ENCODE results near the gene MARS1. TPM values are rescaled to one million over a fixed set of nuclear protein-coding genes. Genes with fewer than 3 reads are reported as not detected.
A peak's percentile ranks its signal among the peaks of the same experiment; 100 is the strongest.

The MARS1 gene
- total RNA-seq, 1 donor from 2014 or later, result 350 TPM

- H3K27ac Mint-ChIP-seq (ENCODE audit: unreplicated experiment), result no peak overlapping the region
- H3K27me3 Mint-ChIP-seq (ENCODE audit: low read depth), result no peaks in the 10 kb centered on the region
- H3K4me1 Mint-ChIP-seq (ENCODE audit: low read depth), result peaks cover 44% of the 10 kb centered on the region
- TF ChIP-seq, protein P1, sequence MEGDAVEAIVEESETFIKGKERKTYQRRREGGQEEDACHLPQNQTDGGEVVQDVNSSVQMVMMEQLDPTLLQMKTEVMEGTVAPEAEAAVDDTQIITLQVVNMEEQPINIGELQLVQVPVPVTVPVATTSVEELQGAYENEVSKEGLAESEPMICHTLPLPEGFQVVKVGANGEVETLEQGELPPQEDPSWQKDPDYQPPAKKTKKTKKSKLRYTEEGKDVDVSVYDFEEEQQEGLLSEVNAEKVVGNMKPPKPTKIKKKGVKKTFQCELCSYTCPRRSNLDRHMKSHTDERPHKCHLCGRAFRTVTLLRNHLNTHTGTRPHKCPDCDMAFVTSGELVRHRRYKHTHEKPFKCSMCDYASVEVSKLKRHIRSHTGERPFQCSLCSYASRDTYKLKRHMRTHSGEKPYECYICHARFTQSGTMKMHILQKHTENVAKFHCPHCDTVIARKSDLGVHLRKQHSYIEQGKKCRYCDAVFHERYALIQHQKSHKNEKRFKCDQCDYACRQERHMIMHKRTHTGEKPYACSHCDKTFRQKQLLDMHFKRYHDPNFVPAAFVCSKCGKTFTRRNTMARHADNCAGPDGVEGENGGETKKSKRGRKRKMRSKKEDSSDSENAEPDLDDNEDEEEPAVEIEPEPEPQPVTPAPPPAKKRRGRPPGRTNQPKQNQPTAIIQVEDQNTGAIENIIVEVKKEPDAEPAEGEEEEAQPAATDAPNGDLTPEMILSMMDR (IDR thresholded peaks at IDR 0.05), result no peak
- no peaks in the 10 kb centered on the region for H3K9me3 Mint-ChIP-seq (ENCODE audit: low read depth)
- no peaks in the 10 kb centered on the region for H3K36me3 Mint-ChIP-seq (ENCODE audit: low read depth)
- H3K4me3 Mint-ChIP-seq (ENCODE audit: unreplicated experiment), result no peak overlapping the region
- peak; percentile 59 for DNase-seq (ENCODE audit: low spot score)
Observed at GRCh38 chr12:57451233-57451778, 36.6 kb upstream of the MARS1 start.

DNA sequence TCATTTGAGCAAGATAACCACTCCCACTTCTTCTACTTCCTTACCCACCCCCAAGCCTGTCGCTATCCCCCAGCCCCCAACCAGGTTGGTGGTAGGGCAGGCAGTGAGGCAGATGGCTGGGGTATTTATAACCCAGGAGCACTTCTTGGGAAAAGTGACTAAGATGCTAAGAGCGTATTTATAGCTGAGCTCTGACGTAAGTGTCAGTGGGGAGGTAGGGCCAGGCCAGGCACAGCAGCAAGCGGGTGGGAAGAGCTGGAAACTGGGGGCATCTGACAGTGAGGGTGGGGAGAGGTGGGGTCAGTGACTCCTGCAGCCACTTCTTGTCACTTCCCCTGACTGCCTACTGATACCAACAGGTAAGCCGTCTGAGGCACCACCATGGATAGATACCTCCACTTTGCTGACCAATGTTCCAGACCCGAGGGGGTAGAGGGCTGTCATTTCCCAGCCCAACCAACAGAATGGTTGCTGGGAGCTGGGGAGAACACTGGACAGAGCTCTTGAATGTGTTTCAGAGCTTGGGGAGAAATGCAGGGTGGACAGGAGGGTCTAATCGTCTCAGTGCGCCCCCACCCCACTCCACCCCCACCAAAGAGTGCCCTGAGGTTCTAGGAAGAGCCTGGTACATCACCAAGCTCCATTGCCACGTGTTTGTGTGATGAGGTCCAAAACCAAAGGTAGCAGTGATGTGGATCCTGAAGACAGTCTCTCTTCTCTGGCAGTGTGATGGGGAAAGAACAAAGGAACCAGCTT, 35.5 kb upstream of the MARS1 start:
- DNase-seq (ENCODE audit: low spot score), result no peak
- Mint-ChIP-seq H3K9me3 (ENCODE audit: low read depth) (no peaks in the 10 kb centered on the region), H3K36me3 (ENCODE audit: low read depth) (no peaks in the 10 kb centered on the region), H3K4me1 (ENCODE audit: low read depth) (peaks cover 53% of the 10 kb centered on the region), H3K27ac (ENCODE audit: unreplicated experiment) (peak overlapping the region; percentile 92), H3K4me3 (ENCODE audit: unreplicated experiment) (peak overlapping the region; percentile 10), H3K27me3 (ENCODE audit: low read depth) (no peaks in the 10 kb centered on the region)
- TF ChIP-seq, protein P1 (IDR thresholded peaks at IDR 0.05), result no peak

- H3K4me3 Mint-ChIP-seq (ENCODE audit: unreplicated experiment), result no peak overlapping the region
- peak overlapping the region; percentile 92 for H3K27ac Mint-ChIP-seq (ENCODE audit: unreplicated experiment)
- H3K4me1 Mint-ChIP-seq (ENCODE audit: low read depth), result peaks cover 58% of the 10 kb centered on the region
- H3K9me3 Mint-ChIP-seq (ENCODE audit: low read depth), result no peaks in the 10 kb centered on the region
- peak; percentile 29 for DNase-seq (ENCODE audit: low spot score)
- H3K36me3 Mint-ChIP-seq (ENCODE audit: low read depth), result no peaks in the 10 kb centered on the region
- TF ChIP-seq, protein P1 (IDR thresholded peaks at IDR 0.05), result peak; percentile 91
- no peaks in the 10 kb centered on the region for H3K27me3 Mint-ChIP-seq (ENCODE audit: low read depth)
Observed at GRCh38 chr12:57452937-57453509, 34.8 kb upstream of the MARS1 start.

DNA sequence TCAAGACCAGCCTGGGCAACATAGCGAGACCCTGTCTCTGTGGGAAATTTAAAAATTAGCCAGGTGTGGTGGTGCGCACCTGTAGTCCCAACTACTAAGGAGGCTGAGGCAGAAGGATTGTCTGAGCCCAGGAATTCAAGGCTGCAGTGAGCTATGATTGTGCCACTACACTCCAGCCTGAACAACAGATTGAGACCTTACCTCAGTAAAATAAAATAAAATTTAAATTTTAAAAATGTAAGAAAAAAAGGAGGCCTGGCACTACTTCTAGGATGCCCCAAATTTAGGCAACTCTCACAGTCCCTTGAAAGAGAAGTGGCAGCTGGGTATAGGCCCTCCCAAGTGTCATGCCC, 33.7 kb upstream of the MARS1 start:
- Mint-ChIP-seq H3K4me1 (ENCODE audit: low read depth) (peaks cover 69% of the 10 kb centered on the region), H3K4me3 (ENCODE audit: unreplicated experiment) (no peak overlapping the region), H3K27me3 (ENCODE audit: low read depth) (no peaks in the 10 kb centered on the region), H3K9me3 (ENCODE audit: low read depth) (no peaks in the 10 kb centered on the region), H3K27ac (ENCODE audit: unreplicated experiment) (peak overlapping the region; percentile 83), H3K36me3 (ENCODE audit: low read depth) (no peaks in the 10 kb centered on the region)
- TF ChIP-seq, protein P1 (IDR thresholded peaks at IDR 0.05), result no peak
- no peak for DNase-seq (ENCODE audit: low spot score)

- Mint-ChIP-seq H3K27me3 (ENCODE audit: low read depth) (no peaks in the 10 kb centered on the region), H3K4me1 (ENCODE audit: low read depth) (peaks cover 74% of the 10 kb centered on the region), H3K4me3 (ENCODE audit: unreplicated experiment) (peak within 1 kb of the TSS; percentile 52), H3K27ac (ENCODE audit: unreplicated experiment) (peak within 1 kb of the TSS; percentile 83), H3K9me3 (ENCODE audit: low read depth) (no peaks in the 10 kb centered on the region), H3K36me3 (ENCODE audit: low read depth) (no peaks in the 10 kb centered on the region)
- TF ChIP-seq, protein P1 (IDR thresholded peaks at IDR 0.05), result no peak
- DNase-seq (ENCODE audit: low spot score), result peak; percentile 93
Observed at GRCh38 chr12:57454566-57455373, 33.1 kb upstream of the MARS1 start, which contains the start of gene INHBE. TSS of gene INHBE (plus strand) at chr12:57455307. CDS start at chr12:57455537, 230 bp downstream.

Measured in chondrocyte (in vitro differentiated cells).